ENCODE data around the gene RND1.

GRCh38 chr12:48824112-48824511 is 41.6 kb downstream of the RND1 start:
- TF ChIP-seq CTCF (conservative IDR thresholded peaks at IDR 0.05; ENCODE audit: low read length), result no peak
- TF ChIP-seq EZH2phosphoT487 (IDR thresholded peaks at IDR 0.05; ENCODE audit: borderline replicate concordance, low read depth, low read length), result no peak
